Effector CD4-positive, alpha-beta T cell (primary cell): Measurements from ENCODE around the gene RNASEH1.

ENCODE experiments used
- DNase-seq: peaks from one replicate; pipeline ENCODE4 v3.0.0-alpha.2; 2020
- total RNA-seq: gene quantifications from one replicate; lab custom pipeline; 2026; lab: John Stamatoyannopoulos, UW

RNASEH1 gene, protein sequence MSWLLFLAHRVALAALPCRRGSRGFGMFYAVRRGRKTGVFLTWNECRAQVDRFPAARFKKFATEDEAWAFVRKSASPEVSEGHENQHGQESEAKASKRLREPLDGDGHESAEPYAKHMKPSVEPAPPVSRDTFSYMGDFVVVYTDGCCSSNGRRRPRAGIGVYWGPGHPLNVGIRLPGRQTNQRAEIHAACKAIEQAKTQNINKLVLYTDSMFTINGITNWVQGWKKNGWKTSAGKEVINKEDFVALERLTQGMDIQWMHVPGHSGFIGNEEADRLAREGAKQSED
- total RNA-seq, result 24.8 reads per million, percentile 52 among the genes with 10 or more reads in this experiment

GRCh38 chr2:3558205-3559014 is at the start of gene RNASEH1:
RNASEH1 (minus strand) TSS chr2:3558333; CDS start chr2:3558260, 73 bp downstream.
- peak; percentile 99 for DNase-seq

GRCh38 chr2:3606370-3607201 is 48.5 kb upstream of the RNASEH1 start:
- DNase-seq, result no peak

GRCh38 chr2:3606028-3606369 is 47.9 kb upstream of the RNASEH1 start:
- no peak for DNase-seq

- peak; percentile 20 for DNase-seq
These were observed 47.1 kb upstream of the RNASEH1 start for GRCh38 chr2:3604991-3605961.

DNA sequence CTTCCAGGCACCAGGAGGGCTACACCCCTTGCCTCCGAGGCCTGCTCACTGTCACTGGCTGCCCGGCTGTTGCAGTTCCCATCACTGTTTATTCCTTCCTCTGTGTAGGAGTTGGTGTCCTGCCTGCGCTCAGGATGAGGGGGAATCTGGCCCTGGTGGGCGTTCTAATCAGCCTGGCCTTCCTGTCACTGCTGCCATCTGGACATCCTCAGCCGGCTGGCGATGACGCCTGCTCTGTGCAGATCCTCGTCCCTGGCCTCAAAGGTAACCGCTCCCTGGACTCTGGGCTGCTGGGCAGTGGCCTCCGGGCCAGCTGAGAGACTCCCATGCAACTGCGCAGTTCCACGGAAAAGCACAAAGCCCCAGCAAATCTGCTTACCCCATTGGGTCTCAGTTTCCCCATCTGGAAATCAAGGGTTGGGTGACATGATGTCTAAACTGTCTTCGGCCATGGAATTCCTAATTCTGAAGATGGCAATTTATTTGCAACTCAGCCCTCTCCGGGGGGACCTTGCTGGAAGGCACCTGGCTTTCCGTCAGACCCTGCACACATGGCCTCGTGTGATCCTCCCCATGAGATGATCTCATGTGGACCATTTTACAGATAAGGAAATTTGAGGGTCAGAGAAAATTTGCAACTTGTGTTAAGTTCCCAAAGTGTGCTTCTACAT is 46.2 kb upstream of the RNASEH1 start:
- no peak for DNase-seq

GRCh38 chr2:3603536-3604206 is 45.5 kb upstream of the RNASEH1 start:
- DNase-seq, result no peak

DNA sequence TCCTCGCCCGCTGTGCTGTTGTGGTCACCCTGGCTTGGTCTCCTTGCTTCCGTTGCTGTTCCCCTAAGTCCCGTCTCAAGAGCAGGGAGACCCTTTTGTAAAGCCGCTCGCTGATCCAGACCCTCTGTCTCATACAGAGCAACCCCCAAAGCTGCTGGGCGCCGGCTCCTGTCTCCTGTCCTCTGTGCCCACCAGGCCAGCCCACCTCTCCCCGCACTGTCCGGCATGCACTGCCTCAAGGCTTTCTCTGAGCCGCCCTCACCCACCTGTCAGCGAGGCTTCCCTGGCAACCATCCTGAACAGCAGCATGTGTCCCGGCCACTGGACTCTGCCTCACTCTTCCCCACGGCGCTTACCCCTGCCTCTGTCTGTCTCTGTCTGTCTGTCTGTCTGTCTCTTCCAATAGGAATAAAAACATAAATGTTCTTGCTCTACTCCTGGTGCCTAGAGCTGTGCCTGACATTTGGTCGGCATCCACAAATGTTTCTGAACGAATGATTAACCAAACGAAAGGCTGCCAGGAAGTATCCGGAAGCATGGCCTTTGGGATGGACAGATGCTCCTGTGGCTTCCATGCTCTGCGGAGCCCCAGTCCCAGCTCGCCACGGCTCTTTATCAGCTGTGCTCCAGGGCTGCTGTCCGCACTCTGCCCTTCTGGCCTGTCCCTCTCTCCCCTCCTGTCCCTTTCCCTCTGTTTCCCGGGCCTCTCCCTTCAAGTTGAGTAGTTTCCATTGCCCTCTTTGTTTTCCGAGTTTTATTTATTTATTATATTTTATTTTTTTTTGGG is 44.6 kb upstream of the RNASEH1 start:
- no peak for DNase-seq

GRCh38 chr2:3601561-3602271 is 43.6 kb upstream of the RNASEH1 start:
- DNase-seq, result no peak

DNA sequence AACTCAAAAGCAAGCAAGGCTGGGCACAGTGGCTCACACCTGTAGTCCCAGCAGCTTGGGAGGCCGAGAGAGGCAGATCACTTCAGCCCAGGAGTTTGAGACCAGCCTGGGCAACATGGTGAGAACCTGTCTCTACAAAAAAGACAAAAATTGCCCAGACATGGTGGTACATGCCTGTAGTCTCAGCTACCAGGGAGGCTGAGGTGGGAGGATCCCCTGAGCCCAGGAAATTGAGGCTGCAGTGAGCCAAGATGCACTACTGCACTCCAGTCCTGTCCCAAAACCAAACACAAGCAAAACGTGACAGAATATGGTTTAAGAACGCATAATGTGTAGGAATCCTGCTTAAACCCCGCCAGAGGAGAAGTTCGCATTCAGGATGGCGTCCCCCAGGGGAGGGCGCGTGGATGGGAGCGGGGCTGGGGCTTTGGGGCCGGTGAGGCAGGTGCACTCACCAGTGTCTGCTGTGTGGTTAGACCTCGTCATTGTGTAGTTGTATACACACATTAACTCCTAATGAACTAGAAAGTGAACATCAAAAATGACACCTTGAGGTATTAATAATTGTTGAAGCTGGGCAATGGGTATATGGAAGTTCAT is 42.2 kb upstream of the RNASEH1 start:
- no peak for DNase-seq

DNA sequence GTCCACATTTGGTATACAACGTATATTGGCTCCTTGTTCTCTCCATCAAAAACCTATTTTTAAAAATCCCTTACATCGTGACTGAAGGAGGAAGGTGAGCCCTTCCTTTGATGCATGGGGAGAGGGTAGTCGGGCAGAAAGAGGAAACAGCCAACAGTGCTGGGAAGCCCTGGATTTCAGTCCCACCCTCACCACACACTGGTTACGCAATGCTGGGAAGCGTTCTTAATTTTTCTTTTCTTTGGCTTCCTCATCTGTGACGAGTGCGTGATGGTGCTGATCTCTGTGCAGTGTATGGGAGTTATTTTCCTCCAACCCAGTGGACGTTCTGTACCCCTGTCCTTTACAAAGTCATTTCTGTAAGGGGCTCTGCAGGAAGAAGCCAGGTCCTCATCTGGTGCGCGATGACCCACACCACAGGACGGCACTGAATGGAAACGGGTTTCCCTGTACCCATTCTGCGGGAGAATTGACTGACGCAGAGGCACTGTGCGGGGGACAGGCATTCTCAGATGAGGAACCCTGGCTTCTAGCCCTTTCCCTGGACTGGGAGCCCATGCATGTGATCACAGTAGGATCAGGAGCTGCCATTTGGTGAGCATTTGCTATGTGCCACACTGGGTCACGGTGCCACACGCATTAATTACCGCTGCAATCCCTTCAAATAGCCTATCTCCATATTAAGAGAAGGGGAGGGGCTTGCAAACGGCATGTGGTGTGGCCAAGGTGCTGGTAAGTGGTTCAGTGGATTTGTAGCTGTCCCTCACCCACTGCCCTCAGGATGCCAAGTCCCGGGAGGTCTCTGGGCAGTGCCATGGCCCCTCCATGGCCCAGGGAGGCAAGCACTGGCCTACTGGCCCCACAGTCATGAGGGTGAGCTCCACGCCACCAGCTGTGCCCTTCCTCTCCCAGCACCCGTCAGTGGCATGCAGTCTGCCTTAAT is 41.0 kb upstream of the RNASEH1 start:
- no peak for DNase-seq

GRCh38 chr2:3598197-3598910 is 40.2 kb upstream of the RNASEH1 start:
- no peak for DNase-seq

DNA sequence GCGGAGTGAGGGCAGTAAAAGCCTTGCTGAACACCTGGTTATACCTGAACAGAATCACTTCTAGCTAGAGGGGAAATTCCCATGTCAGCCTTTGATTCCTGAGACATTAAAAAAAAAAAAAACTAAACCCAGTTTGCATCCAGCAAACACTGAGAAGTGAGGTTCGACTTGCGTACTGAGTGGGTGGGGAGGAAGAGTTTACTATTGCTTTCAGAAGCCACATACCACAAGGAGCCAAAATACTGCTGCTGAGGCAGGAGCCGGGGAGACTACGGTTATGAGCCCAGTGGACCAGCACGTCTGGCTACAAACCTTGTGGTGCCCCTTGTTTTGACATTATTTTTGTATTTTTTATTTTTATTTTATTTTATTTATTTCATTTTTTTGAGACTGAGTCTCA is 39.4 kb upstream of the RNASEH1 start:
- no peak for DNase-seq

DNA sequence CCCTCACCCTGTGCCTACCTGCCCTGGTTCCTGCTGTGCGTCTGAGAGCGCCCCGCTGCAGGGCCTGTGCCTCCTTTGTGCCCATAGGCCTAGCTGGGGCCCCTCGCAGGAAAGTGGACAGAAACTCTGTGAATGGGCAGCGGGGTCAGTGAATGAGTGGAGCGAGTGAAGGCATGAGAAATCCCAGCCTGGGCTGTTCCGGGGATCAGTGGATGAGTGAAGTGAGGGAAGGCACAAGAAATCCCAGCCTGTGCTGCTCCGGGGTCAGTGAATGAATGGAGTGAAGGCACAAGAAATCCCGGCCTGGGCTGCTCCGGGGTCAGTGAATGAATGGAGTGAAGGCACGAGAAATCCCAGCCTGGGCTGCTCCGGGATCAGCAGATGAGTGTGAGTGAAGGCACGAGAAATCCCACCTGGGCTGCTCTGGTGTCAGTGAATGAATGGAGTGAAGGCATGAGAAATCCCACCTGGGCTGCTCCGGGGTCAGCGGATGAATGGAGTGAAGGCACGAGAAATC is 38.8 kb upstream of the RNASEH1 start:
- DNase-seq, result no peak

DNA sequence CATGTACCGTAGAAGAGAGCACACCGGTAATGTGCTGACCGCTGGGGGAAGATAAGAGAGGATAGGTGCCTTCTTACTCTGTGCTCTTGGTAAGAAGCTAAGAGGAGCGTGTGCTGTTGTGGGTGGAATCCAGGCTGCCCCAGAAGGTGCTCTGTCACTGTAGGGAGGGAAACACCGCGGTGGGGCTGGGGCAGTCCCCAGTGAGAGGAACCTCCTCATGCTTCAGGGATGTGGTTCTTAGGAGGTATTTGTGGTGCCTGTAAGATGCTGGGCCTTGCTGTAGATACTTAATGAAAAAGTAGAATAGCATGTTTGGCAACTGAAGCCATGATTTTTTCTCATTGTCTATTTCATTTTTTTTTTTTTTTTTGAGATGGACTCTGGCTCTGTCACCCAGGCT is 37.9 kb upstream of the RNASEH1 start:
- DNase-seq, result no peak

GRCh38 chr2:3595404-3595803 is 37.3 kb upstream of the RNASEH1 start:
- DNase-seq, result no peak

DNA sequence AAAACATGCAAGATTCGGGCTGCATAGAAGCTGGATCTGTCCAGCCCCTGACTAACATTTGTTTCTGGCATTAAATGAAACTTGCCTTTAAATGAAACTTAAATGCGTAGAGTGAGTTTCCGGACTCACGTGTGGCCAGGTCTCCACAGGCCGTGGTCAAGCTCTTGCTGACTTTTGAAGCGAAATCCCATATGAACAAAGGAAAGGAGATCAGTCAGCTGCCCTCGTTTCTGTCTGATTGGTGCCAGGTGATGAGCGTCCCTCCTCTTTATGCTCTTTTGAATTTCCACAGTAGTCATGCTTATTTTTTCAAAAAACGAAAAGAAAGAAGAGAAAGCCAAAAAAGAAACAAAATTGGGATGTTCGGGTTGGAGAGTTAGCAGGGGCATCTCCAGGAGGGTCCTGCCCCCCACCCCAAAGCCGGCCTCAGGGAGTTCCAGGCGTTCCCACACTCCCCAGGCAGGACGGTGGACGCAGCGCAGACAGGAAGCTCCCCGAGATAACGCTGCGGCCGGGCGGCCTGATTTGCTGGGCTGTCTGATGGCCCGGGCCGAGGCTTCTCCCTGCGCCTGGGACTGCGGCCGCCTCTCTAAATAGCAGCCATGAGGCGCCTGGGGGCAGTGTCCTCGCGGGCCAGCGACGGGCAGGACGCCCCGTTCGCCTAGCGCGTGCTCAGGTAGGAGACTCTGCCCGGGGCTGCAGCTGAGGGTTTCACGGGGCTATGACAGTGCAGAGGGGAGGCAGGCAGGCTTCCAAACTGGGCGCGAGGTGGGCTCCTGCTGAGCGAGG is 36.6 kb upstream of the RNASEH1 start, which contains the start of gene COLEC11:
TSS of gene COLEC11 (plus strand) at position 620 of the 789 bp plus-strand sequence. CDS start 9,229 bp downstream, outside the sequence.
- no peak for DNase-seq
